ENCODE data around the gene WNT2. TPM values are rescaled to one million over a fixed set of nuclear protein-coding genes. Genes with fewer than 3 reads are reported as not detected.

The WNT2 gene
- total RNA-seq = 14.5 and 56.9 TPM in 2 replicates

DNA sequence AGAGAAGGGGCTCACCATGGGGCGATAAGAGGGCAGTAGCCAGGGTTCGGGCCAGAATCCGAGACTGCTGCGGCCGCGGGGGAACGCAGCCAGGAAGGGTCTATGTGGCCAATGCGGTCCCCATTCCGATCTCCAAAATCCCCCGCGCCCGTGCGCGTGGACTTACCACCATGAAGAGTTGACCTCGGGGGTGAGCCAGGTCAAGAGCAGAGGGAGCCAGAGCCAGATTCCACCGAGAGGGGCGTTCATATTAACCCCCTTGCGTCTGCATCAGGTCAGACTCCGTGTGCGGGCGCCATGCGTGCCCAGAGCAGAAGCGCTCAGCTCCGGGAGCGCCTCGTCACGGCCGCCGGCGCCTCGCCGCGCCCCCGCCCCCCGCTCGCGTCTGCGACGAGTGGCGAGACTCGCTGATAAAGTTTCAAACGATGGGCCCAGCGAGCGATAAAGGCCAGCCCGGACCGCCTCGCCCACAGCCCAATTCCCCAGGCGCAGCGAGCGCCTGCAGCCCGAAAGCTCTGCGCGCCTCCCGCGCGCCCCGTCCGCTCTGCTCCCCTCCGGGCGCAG lies at the start of gene WNT2:
Gene WNT2 (minus strand): TSS at position 318 of the 564 bp plus-strand sequence. CDS start 69 bp downstream, at position 249.

Small RNA genes within 50 kb of the gene (small RNA-seq; reads per million reads assigned to genes)
- not detected for gene MTCYBP6

Other genes with a start within 250 kb of the WNT2 start
- 0.11 TPM in 1 of 2 replicates, not detected in the other for gene ASZ1, start 104.4 kb upstream of the WNT2 start, total RNA-seq
- under 0.01 and 0.79 TPM in 2 replicates for gene CFTR, start 157.0 kb upstream of the WNT2 start, total RNA-seq

Data from placental epithelial cell (primary cell).